SU-DHL-6 (cell line): ENCODE measurements around the gene NPAS3.

ENCODE experiments used
- EZH2phosphoT487 ChIP-seq: fragments of 200-600 bp; sonication (generic), shearing (Covaris generic); conservative IDR thresholded peaks from 2 replicates; pipeline ENCODE4 v1.6.1; 2018; ENCODE audit warnings: mild to moderate bottlenecking, antibody characterized with exemption, low read length, moderate library complexity, mixed read lengths
- TF ChIP-seq, protein P1 (sequence below): fragments of 200-600 bp; sonication (generic); IDR thresholded peaks from one replicate; pipeline ENCODE4 v1.5.1; 2017; ENCODE audit warnings: antibody characterized with exemption, mild to moderate bottlenecking, low read length, moderate library complexity; ENCODE audit not compliant: insufficient read depth, poor library complexity, severe bottlenecking

- TF ChIP-seq, protein P1, sequence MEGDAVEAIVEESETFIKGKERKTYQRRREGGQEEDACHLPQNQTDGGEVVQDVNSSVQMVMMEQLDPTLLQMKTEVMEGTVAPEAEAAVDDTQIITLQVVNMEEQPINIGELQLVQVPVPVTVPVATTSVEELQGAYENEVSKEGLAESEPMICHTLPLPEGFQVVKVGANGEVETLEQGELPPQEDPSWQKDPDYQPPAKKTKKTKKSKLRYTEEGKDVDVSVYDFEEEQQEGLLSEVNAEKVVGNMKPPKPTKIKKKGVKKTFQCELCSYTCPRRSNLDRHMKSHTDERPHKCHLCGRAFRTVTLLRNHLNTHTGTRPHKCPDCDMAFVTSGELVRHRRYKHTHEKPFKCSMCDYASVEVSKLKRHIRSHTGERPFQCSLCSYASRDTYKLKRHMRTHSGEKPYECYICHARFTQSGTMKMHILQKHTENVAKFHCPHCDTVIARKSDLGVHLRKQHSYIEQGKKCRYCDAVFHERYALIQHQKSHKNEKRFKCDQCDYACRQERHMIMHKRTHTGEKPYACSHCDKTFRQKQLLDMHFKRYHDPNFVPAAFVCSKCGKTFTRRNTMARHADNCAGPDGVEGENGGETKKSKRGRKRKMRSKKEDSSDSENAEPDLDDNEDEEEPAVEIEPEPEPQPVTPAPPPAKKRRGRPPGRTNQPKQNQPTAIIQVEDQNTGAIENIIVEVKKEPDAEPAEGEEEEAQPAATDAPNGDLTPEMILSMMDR: no peak
- TF ChIP-seq EZH2phosphoT487: no peak
These were observed 260.0 kb downstream of the NPAS3 start for GRCh38 chr14:33198684-33199083.
